ENCODE measurements around the gene ARHGEF25.
"Not testable (repeated sequence)": the region's sequence is repeated elsewhere in the genome, so short reads cannot be mapped to it uniquely, and the experiment has no call there.

Gene ARHGEF25

DNA sequence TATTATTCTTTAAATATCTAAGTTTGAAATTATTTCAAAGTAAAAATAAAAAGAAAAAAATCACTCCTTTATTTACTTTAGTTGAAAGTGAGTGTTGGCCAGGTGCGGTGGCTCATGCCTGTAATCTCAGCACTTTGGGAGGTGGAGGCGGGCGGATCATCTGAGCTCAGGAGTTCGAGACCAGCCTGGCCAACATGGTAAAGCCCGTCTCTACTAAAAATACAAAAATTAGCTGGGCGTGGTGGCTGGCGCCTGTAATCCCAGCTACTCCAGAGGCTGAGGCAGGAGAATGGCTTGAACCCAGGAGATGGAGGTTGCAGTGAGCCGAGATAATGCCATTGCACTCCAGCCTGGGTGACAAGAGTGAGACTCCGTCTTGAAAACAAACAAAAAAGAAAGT is 25.5 kb downstream of the ARHGEF25 start:
- DNase-seq (ENCODE audit: low spot score), result not testable (repeated sequence)

DNA sequence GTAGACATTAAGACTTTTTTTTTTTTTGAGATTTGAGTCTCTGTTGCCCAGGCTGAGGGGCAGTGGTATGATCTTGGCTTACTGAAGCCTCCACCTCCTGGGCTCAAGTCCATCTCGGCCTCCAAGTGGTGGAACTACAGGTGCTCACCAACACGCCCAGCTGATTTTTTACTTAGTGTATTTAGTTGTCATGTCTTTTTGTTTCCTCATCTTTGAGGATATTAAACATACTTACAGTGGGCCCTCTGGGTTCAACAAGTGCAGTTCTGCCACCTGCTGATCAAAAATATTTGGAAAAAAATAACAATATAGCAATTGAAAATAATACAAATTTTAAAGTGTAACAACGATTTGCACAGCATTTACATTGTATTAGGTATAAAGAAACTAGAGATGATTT is 26.1 kb downstream of the ARHGEF25 start:
- DNase-seq (ENCODE audit: low spot score), result no peak

DNA sequence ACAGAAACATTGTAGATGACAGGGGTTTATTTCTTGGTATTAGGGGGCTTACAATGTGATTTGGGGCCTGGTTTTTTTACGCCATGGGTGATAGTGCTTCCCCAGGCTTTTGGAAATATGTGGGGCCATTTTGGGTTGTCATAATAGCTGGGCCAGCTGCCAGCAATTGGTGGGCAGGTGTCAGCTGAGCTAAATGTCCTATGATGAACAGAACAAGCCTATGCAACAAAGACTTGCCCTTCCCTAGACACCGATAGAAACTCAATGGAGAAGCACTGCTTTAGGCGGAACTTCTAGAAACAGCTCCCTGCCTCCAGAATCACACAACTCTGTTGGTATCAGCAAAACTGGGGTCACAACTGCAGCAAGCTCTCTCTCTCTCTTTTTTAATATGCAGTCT is 26.9 kb downstream of the ARHGEF25 start:
- no peak for DNase-seq (ENCODE audit: low spot score)

DNA sequence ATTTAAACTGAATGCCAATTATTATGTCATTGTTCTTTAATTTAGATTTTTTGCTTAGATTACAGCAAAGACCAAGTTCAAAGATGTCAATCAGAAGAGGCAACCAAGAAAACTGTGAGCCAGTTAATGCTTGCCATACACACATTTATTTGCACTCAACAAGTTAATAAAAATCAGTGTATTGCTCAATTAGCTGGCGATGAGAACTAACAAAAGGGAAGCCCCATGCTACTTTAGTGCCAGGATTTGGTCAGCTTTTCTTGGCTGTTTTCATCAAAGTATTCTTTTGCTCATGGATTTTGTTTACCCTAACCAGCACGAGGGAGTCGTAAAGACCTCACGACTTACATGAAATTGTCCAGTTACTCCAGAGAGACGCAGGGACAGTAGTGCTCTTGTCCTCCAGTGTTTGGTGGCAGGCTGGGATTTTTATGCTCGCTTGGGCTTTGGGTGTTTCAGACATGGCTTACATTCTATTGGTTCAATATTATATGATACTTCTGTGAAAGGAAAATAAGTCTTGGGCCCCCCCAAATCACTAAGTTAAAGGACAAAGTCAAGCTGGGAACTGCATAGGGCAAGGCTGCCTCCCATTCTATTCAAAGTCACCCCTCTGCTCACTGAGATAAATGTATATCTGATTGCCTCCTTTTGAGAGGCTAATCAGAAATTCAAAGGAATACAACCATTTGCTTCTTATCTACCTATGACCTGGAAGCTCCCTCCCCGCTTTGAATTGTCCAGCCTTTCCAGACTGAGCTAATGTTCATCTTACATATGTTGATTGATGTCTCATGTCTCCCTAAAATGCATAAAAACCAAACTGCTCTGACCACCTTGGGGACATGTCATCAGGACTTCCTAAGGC is 29.2 kb downstream of the ARHGEF25 start:
- DNase-seq (ENCODE audit: low spot score), result no peak

DNA sequence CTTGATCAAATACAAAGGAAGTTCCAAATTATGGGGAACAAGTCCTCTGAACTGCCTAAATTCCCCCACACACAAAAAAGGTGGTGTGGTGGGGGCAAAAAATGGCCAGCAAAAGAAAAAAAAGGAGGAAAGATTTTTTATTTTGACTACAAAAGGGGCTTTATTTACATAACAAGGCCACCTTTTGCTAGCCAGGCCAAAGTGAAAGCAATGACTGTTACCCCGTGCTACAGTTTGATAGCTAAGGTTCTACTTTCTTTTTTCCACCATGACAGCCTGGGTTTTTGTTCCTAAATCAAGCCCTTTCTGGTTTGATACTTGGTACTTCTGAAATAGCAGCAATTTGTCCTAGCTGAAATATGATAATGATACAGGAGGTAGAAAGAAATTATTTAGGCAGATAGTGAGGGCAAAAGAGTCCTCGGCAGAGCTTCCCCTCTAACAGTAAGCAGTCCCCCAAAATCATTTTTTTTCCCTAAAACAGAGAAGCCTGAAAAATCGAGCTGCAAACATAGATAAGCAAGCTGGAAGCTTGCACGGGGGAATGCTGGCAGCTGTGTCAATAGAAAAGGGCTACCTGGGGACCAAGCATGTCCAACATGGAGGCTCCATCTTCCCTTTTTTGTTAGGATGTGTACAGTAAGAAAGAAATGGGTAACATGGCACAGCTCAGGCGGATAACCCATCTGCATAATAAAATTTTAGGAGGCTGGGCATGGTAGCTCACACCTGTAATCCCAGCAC is 30.6 kb downstream of the ARHGEF25 start:
- no peak for DNase-seq (ENCODE audit: low spot score)

DNA sequence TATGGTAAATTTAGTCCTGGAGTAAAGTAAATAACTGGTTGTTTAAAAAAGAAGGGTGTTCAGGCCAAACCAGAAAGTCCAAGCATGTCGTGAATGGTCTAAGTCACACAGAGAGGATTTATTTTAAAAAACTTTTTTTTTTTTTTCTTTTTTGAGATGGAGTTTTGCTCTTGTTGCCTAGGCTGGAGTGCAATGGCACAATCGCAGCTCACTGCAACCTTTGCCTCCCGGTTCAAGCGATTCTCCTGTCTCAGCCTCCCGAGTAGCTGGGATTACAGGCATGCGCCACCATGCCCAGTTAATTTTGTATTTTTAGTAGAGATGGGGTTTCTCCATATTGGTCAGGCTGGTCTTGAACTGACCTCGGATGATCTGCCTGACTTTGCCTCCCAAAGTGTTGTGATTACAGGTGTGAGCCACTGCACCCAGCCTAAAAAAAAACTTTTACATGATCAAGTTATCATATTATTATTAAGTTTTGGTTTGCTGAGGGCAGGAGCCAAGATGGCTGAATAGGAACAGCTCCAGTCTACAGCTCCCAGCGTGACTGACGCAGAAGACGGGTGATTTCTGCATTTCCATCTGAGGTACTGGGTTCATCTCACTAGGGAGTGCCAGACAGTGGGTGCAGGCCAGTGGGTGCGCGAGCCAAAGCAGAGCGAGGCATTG is 34.9 kb downstream of the ARHGEF25 start:
- not testable (repeated sequence) for DNase-seq (ENCODE audit: low spot score)

DNA sequence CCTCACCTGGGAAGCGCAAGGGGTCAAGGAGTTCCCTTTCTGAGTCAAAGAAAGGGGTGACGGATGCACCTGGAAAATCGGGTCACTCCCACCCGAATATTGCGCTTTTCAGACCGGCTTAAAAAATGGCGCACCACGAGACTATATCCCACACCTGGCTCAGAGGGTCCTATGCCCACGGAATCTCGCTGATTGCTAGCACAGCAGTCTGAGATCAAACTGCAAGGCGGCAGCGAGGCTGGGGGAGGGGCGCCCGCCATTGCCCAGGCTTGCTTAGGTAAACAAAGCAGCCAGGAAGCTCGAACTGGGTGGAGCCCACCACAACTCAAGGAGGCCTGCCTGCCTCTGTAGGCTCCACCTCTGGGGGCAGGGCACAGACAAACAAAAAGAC is 35.4 kb downstream of the ARHGEF25 start:
- DNase-seq (ENCODE audit: low spot score), result not testable (repeated sequence)

DNA sequence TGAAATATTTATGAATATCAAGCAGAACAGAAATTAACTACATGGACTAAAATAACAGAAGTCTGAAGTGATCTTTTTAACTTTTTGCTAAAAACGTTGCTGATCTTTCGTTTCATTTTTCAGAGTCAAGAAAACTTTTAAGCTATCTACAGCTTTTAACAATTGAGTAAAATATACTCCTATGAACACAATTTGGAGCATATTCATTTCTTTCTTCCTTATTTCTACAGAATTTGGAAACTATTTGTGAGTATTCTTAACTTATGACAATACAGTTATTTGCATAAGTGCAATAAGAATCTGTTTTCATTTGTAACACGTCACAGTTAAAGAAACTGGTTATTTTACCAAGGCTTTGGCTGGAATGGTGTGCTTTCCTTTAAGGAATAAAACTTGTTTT is 42.8 kb downstream of the ARHGEF25 start:
- no peak for DNase-seq (ENCODE audit: low spot score)

DNA sequence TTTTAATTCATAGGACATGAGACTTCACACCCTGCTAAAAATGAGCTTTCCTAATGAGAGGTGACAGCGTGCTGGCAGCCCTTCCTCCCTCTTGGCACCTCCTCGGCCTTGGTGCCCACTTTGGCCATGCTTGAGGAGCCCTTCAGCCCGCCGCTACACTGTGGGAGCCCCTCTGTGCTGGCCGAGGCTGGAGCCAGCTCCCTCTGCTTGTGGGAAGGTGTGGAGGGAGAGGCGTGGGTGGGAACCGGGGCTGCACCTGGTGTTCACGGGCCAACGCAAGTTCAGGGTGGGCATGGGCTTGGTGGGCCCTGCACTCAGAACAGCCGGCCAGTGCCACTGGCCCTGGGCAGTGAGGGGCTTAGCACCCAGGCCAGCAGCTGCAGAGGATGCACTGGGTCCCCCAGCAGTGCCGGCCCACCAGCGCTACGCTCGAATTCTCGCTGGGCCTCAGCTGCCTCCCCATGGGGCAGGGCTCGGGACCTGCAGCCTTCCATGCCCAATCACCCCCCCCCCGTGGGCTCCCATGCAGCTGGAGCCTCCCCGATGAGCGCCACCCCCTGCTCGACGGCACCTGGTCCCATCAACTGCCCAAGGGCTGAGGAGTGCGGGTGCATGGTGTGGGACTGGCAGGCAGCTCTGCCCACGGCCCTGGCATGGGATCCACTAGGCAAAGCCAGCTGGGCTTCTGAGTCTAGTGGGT is 44.5 kb downstream of the ARHGEF25 start:
- DNase-seq (ENCODE audit: low spot score), result no peak

DNA sequence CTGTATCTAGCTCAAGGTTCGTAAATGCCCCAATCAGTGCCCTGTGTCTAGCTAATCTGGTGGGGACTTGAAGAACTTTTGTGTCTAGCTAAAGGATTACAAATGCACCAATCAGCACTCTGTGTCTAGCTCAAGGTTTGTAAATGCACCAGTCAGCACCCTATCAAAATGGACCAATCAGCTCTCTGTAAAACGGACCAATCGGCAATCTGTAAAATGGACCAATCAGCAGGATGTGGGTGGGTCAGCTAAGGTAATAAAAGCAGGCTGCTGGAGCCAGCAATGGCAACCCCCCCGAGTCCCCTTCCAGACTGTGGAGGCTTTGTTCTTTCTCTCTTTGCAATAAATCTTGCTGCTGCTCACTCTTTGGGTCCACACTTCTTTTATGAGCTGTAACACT is 45.2 kb downstream of the ARHGEF25 start:
- not testable (repeated sequence) for DNase-seq (ENCODE audit: low spot score)

DNA sequence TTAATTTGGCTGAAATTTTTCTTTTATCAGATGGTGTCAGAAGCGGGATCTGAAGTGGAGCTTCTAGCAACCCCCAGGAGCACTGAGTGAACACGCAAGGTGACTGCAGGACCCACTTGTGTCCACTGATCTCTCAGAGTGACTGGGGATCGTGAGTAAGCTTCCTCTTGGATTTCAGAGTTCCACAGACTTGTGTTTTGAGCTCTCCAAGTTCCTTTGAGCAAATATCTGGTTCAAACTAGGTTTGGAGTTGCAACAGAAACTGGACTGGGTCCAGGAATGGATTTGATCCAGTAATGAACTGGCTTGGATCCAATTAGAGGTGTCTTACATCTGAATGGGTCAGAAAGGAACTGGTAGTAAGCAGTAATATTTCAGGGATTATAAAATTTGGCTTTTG is 46.5 kb downstream of the ARHGEF25 start:
- no peak for DNase-seq (ENCODE audit: low spot score)

DNA sequence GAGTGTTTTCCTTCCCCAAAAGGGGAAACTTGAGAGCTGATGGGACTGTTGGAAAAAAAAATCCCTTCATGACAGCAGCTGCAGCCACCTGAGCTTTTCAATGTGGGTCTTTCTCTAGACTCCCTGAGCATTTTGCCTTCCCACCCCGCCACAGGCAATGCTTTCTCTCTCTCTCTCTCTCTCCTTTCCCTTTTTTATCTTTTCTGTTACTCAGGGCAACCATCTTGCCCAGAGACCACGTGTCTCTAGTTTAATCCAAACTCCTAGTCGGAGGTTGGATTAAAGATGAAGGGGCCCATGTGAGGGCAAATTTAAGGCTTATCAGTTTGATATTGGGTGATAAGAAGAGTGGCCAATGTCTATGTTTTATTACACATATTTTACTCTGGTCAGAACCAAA is 47.7 kb downstream of the ARHGEF25 start:
- no peak for DNase-seq (ENCODE audit: low spot score)

DNA sequence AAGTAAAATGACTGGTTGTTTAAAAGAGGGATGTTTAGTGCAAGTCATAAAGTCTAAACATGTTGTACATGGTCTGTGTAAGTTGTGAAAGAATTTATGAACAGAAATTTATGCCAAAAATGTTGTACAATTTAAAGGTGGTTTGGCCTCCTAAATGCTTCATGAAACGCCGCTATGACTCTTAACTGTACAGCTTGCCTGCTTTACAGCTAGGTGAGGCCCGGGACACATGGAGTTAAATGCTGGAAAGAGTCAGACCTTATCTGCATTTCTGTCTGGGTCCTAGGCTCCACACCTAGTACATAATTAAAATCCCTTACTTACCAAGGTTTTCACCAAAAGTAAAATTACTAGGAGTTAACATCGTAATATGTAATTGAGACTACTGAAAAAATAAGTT is 50.1 kb downstream of the ARHGEF25 start:
- DNase-seq (ENCODE audit: low spot score), result no peak

DNA sequence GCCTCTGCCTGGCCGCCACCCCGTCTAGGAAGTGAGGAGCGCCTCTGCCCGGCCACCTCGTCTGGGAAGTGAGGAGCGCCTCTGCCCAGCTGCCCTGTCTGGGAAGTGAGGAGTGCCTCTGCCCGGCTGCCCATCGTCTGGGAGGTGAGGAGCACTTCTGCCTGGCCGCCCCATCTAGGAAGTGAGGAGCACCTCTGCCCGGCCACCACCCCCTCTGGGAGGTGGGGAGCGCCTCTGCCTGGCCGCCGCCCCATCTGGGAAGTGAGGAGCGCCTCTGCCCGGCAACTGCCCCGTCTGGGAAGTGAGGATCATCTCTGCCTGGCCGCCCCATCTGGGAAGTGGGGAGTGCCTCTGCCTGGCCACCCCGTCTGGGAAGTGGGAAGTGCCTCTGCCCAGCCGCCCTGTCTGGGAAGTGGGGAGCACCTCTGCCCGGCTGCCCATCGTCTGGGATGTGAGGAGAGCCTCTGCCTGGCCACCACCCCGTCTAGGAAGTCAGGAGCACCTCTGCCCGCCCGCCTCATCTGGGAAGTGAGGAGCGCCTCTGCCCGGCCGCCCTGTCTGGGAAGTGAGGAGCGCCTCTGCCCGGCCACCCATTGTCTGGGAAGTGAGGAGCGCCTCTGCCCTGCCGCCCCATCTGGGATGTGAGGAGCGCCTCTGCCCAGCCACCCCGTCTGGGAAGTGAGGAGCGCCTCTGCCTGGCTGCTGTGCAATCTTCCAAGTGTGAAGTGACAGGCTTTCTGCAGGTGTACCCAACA is 54.0 kb downstream of the ARHGEF25 start:
- DNase-seq (ENCODE audit: low spot score), result not testable (repeated sequence)
